HL-60/S4 treated with retinoic acid at 250 ng/mL for 4 days and 3 days (cell line): ENCODE measurements around the gene CYP26A1.

ENCODE experiments used
- in situ Hi-C: fragments of 300-500 bp; cut with MboI; formaldehyde crosslinking; loops from 2 replicates; pipeline ENCODE4 v1.7.0; 2022; ENCODE audit warnings: low sequenced_read_pairs

CYP26A1 gene, protein sequence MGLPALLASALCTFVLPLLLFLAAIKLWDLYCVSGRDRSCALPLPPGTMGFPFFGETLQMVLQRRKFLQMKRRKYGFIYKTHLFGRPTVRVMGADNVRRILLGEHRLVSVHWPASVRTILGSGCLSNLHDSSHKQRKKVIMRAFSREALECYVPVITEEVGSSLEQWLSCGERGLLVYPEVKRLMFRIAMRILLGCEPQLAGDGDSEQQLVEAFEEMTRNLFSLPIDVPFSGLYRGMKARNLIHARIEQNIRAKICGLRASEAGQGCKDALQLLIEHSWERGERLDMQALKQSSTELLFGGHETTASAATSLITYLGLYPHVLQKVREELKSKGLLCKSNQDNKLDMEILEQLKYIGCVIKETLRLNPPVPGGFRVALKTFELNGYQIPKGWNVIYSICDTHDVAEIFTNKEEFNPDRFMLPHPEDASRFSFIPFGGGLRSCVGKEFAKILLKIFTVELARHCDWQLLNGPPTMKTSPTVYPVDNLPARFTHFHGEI

DNA sequence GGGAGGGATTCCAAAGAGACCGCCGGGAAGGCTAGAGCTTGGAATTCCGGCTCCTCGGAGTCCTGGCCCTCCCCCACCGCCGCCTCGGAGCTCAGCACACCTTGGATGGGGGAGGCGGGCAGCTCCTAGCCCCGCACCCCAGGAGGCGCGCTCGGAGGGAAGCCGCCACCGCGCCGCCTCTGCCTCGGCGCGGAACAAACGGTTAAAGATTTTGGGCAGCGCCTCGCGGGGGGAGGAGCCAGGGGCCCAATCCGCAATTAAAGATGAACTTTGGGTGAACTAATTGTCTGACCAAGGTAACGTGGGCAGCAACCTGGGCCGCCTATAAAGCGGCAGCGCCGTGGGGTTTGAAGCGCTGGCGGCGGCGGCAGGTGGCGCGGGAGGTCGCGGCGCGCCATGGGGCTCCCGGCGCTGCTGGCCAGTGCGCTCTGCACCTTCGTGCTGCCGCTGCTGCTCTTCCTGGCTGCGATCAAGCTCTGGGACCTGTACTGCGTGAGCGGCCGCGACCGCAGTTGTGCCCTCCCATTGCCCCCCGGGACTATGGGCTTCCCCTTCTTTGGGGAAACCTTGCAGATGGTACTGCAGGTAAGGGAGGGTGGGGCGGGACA is at the start of gene CYP26A1:
TSS of gene CYP26A1 (plus strand) at position 355 of the 608 bp plus-strand sequence. CDS start at position 397, 42 bp downstream.
- in situ Hi-C loops: no loop called here

DNA sequence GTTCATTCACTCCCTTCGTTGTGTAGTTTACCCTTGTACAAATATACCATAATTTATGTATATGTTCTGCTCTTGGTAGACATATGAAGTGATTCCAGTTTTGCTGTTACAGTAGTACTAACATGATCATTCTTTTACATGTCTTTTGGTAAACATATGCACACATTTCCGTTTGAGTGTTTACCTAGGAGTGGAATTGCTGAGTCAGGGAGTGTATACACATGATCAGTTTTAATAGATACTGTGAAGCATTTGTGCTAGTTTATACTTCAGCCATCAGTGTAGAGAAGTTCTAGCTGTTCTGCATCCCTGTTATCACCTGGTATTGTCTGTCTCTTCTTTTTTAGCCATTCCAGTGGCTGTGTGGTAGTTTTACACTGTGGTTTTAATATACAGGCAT is 47.6 kb upstream of the CYP26A1 start:
- in situ Hi-C loops: no loop called here

DNA sequence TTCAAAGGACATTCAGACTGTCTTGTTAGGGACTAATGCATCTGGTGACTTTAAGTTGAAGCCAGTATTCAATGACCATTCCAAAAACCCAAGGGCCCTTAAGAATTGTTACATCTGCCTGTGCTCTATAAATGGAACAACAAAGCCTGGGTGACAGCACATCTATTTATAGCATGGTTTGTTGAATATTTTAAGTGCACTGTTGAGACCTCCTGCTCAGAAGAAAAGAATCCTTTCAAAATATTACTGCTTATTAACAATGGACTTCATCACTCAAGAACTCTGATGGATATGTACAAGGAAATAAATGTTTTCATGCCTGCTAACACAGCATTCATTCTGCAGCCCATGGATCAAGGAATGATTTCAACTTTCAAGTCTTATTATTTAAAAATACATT is 46.2 kb upstream of the CYP26A1 start:
- in situ Hi-C loops: no loop called here

DNA sequence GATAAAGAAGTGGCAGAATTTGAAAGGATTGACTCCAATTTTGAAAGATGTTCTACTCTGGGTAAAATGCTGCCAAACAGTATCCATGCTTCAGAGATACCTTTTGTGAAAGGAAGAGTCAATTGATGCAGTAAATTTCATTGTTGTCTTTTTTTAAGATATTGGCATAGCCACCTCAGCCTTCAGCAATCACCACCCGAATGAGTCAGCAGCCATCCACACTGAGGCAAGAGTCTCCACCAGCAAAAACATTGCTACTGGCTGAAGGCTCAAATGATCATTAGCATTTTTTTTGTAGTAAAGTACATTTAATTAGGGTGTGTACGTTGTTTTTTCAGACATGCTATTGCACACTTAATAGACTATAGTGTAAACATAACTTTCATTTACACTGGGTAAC is 44.8 kb upstream of the CYP26A1 start:
- in situ Hi-C loops: no loop called here

DNA sequence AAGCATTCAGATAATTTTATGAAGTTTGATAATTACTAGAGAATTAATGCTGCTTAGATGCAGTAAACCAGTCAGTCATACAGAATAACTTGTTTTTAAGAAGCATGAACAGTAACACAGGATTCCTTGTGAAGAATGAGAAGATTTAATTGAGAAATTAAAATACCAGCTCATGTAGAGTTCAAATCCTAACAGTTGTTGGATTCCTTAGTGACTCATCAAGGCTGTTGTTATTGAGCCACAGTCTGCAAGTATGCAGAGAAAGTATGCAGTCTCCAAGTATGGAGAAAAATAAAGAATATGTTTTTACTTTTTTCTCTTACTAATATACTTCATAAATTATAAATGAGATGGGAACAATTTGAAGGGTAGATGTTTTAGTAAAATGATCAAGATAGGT is 43.3 kb upstream of the CYP26A1 start:
- in situ Hi-C loops: no loop called here

DNA sequence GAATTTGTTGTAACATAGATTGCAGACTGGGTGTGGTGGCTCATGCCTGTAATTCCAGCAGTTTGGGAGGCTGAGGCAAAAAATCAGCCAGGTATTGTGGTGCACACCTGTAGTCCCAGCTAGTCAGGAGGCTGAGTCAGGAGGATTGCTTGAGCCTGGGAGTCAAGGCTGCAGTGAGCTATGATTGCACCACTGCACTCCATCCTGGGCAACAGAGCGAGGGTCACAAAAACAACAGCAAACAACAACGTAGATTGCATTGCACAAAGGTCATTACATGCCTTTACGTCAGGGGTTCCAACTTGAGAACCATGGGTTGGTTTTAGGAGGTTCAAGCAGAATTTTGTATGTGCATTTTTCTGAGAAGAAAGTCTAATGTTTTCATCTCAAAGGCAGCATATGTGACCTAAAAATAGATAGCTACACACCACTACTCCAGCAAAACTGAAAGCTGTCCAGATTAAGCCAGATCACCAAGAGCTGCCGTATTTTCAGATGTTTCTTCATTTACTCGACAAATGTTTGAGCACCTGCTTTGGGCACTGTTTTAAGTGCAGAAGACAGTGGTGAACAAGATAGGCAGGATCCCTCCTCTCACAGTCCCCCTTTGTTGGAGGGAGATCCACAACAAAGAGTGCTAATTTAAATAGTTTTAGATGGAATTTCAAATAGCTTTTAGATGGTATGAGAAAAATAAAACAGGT is 41.4 kb upstream of the CYP26A1 start:
- in situ Hi-C loops: no loop called here

DNA sequence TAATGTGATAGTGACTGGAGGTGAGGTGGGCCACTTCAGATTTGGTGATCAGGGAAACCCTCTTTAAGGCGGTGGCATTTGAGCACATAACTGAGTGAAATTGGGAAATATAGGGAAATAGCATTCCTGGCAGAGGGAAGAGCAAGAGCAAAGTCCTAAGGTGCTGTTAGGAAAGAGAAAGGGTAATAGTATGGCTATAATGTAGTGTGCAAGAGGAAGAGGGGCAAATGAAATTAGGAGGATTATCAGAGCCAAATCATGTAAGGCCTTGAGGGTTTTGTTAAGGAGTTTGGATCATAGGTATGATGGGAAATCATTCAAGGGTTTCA is 40.9 kb upstream of the CYP26A1 start:
- in situ Hi-C loops: no loop called here

DNA sequence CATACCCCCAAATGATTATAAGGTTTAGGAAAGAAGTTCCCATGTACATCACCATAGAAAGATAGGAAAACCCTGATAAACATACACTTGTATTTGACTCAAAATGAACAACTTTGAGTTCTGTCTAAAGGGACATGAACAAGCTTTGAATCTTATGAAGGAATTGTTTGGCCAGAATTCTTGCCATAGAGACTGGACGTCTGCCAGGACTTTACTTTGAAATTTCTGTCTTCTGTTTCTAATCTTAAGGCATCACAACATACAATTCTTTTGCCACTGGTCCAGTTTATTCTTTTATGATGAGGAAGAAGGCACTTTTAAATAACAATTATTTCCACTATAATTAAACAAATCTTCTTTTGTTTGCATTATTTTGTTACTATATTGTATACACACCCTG is 39.3 kb upstream of the CYP26A1 start:
- in situ Hi-C loops: no loop called here

DNA sequence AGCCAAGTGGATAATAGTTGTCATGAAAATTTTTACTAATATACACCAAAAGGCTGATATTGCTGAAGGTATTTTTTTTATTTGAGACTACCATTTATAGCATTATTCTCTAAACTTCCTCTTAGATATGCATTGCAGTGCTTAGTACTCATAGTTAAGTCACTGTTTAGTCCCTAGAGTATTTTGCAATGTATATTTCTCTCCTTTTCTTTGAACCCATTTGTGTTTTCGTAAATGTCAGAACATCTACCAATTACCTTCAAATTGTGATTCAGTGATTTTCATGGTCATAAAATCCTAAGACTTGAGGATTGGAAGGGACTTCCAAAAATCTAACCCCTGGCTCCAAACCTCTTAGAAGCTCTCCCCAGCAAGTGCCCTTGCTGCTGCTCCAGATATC is 34.6 kb upstream of the CYP26A1 start:
- in situ Hi-C loops: no loop called here

DNA sequence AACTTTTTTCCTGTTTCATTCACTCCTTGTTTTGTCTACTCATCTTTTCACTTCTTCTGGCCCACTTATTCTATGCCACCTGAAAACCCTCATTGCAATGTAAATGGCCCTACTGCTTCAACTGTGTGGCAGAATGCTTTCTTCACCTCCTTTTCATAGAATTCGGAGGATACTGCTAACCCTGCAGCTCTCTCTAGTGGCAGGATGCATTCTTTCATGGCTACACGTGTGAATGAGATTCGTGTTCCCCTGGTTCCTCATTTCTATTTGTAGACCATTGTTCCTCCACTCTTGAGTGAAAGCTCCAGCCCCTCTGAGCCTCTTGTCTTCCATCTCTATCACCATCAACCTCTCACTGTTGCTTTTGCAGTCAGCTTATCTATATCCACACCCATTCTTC is 34.0 kb upstream of the CYP26A1 start:
- in situ Hi-C loops: no loop called here

DNA sequence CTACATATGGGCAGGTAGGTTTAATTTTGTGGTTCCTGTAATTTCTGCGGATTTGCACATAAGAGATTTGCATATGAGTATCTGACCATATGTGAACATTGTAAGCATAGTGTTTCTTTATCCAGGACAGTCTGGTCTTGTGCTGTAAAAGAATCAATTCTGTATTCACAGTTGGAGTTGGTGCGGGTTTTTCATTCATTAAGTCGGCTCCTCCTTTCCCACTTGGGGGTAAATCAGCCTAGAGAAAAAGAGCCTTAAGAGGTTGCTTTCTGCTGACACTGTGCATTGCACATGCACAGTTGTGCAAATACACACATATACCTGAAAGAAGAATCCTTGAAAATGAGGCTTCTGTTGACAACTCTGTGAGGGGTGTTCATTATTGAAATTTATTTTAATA is 19.2 kb upstream of the CYP26A1 start:
- in situ Hi-C loops: no loop called here

DNA sequence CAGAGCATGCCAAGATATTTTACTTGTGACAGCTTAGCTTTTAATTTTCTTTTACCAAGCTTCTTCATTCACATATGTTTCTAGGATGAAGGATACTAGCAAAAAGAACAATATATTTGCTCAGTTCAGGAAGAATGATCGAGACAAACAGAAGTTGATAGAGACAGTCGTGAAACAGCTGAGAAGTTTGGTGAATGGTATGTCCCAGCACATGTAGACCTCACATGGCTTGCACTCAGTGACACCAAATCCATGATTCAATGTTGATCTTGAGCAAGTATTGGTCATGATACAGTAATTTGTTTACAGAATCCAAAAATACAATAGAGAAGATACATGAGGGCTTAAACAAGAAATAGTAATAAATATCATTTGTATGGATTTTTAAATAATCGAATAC is 15.6 kb upstream of the CYP26A1 start:
- in situ Hi-C loops: no loop called here

DNA sequence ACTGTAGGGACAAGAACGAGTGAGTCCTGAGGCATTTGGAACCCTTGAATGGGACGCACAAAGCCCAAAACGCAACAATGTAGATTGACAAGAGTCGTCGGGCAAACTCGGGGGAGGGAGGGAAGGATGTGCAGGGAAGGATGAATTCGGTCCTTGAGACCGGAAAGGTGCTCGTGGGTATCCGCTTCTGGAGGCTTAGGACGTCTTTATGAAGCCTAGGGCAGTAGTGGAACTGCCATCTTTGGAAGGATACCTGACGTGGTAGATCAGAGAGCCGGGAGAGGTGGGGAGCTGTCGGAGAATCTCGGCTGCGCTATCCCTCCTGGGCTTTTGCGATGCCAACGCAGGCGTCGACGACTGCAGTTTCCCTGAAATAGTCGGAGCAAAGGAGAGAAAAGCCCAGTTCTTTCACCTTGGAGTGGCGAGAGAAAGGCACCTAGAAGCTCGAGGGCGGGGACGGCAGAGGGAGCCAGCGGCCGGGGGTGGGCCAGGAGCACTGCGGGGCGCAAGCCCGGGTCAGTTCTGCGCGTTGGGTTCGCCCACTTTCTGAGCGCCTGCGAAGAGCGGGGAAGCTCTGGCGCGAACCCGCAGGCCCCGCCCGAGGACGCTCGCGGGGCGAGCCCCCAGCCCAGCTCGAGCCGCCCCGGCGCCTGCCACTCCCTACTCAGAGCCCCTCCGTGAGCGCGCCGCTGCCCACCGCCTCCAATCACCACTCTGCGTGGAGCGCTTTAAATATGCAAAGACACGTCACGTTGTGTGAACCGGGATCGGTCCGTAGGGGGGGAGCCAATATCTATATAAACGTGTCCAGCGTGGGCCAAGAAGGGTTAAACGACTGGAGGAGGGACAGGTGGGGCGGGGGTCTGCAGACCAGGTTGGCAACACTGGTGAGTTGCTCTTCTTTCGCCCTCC is 13.5 kb upstream of the CYP26A1 start, which contains the start of gene CYP26C1:
TSS of gene CYP26C1 (plus strand) at position 824 of the 912 bp plus-strand sequence. CDS start 466 bp downstream, outside the sequence.
- in situ Hi-C loops: no loop called here

DNA sequence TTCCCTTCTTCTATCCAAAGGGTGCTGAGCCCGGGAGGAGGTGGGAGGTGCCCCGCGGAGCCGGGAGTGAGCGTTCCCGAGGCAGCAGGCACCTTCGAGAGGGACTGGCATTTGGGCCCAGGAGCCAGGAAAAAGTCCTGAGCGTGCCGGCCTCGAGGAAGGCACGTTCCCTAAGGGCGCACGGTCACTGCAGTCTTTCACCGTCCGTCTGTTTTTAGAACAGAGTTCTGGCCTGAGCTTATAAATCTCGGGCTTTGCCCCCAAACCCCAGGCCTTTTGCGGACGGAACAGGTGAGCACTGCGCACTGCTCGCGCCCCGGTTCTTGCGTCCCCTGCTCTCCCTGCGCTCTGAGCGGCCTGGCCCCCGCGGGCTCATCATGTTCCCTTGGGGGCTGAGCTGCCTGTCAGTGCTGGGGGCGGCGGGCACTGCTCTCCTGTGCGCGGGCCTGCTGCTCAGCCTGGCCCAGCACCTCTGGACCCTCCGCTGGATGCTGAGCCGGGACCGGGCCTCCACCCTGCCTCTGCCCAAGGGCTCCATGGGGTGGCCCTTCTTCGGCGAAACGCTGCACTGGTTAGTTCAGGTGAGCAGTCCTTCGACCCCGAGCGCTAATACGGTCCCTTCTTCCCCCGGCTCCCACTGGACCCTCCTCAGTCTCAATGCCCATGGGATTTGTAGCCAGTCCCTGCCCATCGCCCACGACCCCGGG is 12.7 kb upstream of the CYP26A1 start:
- in situ Hi-C loops: no loop called here

DNA sequence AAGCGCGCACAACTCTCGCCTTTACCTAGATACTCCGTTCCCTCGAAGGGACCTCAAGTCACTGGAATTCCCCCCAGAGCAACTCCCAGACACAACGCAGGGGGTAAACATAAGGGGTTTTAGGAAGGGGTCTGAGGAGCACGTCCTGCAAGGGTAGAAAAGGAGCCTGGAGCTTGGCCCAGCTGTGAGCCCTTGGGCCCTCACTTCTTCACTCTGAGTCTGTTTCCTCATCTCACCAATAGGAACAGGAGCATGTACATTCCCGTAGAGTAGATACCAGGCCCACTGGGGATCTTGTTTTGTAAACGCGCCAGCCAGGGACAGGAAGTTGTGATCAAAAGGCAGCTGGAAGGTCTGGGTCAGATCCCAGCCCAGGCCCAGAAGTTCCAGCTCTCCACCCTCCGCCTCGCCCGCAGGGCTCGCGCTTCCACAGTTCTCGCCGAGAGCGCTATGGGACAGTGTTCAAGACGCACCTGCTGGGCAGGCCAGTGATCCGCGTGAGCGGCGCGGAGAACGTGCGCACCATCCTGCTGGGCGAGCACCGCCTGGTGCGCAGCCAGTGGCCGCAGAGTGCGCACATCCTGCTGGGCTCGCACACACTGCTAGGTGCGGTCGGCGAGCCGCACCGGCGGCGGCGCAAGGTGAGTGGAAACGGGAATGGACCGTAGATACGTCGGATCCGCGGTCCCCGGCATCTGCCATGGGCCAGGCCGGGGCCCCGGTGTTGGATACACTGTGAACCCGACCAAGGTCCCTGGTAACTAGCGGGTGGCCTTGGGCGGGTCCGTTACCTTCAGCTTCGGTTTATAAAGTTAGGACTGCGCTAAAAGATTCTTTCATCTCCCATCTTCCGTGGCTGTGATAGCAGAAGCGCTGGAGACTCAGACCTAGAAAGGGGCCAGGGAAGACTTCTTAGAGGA is 11.8 kb upstream of the CYP26A1 start:
- in situ Hi-C loops: no loop called here

DNA sequence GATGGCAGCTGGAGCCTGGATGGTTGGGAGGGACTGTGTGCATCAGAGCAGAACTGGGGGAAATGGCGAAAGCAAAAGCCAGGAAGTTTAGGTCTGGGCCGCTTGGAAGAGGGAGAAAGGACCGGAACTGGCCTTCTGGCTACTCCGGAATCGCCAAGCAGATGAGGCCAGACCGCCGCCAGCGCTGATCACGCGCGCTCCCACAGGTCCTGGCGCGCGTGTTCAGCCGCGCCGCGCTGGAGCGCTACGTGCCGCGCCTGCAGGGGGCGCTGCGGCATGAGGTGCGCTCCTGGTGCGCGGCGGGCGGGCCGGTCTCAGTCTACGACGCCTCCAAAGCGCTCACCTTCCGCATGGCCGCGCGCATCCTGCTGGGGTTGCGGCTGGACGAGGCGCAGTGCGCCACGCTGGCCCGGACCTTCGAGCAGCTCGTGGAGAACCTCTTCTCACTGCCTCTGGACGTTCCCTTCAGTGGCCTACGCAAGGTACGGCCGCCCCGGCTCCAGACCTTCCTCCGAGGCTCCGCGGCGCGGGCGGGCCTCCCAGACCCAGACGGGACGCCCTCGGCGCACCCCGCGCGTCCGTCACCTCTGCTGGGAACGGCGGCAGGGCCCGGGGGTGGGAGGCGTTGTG is 11.1 kb upstream of the CYP26A1 start:
- in situ Hi-C loops: no loop called here

DNA sequence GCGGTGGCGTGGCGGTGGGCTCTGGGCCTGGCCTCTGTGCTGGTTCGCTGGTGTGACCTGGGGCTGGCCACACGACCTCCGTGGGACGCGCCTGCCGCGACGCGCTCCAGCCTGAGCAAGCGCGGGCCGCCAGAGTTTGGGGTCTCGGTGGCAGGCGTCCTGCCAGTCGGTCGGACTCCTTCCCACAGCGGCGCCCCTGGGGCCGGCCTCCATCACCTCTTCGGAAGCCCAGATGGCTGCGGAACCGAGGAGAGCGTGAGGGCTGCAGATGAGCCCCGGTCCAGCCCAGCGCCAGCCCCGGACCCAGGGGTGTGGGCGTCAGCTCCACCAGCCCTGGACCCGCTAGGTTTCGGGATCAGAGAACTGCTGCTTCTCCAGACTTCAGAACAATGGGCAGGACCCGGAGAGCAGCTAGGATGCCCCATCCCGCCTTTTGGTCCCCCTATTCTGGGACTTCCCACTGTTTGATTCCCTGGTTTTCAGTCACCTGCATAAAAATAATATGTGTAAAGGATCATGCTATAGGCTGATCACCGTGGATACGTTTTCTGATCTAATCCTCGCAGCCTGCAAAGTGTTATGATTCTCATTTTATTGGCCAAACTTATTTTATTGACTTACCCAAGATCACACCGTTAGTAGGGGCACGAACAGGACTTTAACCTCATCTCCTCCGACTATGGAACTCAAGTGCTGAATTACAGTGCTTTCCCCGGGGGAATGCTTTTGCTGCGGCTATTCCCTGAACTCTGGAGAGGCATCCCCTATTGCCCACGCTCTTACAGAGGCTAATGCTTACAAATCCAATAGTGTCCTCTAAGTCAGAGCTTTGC is 10.3 kb upstream of the CYP26A1 start:
- in situ Hi-C loops: no loop called here
